HPDE6-E6E7 (cell line): ENCODE data around the gene FEN1.

Experiments used
- DNase-seq: peaks from one replicate; pipeline ENCODE4 v3.0.0; 2011; ENCODE audit warnings: missing footprints; ENCODE audit errors: extremely low spot score

The FEN1 gene

DNA sequence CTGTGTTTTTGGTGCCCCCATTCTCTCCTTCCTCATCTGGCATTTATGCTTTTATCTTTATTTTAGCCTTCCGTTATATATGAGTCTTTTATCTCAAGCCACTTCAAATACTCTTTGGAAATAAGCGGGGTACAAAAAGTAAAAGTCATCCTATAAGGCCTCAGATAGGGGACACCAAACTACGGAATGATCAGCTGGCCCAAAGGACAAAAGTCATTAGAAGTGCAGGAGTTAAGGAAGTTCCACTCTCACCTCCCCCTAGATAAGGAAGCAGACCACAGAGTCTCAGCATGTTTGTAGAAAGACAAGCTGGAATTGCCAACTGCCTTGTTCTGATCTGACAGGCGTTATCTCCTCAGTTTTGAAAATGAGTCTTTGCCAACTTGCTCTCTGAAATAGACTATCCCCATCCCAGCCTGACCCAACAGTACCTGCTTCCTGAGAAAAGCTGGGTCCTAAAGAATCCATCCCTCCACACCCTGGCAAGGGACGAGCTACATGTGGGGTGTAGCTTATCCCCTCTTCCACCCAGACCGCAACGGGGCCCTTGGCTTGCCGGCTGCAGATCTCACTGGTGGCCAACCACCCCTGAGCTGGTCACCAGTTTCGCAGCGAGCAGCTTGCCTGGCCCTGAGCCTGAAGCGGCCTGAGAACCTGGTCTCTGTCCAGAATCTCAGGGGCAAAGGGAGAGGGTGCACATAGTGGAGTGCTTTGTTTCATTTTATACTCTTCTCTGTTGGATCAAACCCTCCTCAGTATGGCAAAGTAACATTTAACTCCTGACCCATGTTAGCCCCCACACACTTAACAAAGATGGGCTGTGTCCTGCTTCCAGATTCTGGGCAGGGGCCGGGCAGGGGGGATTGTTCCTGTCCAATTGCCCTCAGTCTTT is 49.2 kb downstream of the FEN1 start:
- no peak for DNase-seq

DNA sequence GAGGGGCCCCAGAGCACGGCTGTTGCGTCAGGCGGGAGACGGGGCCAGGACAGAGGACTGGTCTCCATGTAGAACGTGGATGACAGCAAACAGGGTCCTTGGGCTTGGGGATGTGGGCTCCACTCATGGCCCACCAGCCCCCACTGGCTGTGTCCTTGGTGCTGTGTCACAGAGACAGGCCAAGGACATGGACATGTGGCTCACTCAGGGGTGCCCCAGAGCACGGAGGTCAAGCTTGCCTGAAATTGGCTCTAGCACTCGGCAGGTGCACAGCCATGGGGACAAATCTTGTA is 49.8 kb downstream of the FEN1 start:
- no peak for DNase-seq

DNA sequence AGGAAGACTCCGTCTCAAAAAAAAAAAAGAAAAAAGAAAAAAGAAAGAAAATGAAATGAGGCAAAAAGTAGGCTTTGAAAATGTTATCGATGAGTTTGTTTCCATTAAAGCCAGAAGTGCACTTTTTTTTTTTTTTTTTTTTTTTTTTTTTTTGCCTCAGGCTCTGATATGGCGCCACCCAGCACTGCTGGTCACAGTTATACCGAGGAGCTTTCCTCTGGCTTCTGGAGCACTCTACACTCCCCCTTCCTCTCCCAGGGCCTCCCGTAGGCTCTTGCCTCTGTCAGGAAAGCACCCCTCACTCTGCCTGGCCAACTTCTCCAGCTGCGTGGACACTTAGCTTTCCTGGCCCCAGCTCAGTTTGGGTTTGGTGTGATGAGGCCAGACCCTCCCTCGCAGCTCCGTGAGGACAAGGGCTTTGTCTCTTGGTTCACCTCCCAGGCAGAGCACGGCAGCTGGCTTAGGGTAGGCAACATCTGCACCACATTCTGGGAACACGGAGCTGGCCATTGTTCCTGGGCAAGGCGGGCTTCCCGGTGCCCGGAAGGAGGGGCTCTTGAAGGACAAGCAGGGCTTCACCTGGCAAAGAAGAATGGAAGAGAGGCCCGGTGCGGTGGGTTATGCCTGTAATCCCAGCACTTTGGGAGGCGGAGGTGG is 52.3 kb downstream of the FEN1 start:
- DNase-seq = no peak

DNA sequence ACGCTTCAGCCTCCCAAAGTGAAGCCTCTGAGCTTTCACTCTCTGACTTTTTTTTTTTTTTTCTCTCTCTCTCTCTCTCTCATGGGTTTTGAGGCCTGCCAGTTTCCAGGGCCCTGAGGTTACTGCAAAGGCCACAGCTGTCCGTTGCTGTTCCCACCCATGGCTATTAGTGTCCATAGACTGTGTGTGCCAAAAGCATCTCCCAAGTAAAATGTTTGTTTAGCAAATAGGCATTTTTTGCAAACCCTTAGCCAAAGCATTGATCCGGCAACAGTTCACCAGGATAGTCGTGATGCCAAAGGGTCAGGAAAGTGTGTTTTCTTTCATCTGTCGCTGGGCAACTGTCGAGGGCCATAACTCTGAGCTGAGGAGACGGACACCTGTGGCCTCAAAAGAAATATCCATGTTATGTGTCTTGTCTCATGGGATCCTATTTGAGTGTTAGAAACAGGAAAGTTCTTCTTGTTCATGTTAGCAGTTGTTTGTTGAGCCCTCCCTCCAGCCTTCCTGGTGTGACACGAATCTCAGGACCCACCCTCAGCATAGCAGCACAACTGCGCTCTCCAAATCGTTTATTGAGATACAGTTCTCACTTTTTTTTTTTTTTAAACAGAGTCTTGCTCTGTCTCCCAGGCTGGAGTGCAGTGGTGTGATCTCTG is 53.8 kb downstream of the FEN1 start:
- DNase-seq = no peak
